Suprapubic skin (tissue), 4 donors: ENCODE measurements around the gene CAMSAP1. TPM values are rescaled to one million over a fixed set of nuclear protein-coding genes. Genes with fewer than 3 reads are reported as not detected.
A peak's percentile ranks its signal among the peaks of the same experiment; 100 is the strongest.

Experiments
- DNase-seq, 2 donors: peaks; one replicate each; pipeline ENCODE4 v3.0.0-alpha.2; 2019; ENCODE audit warnings: low spot score in 2 of 2
- H3K27ac ChIP-seq: fragments of 200-600 bp; sonication (generic); one replicate; pipeline ENCODE4 v1.5.1; 2019
- H3K27me3 ChIP-seq: fragments of 200-600 bp; sonication (generic); one replicate; pipeline ENCODE4 v1.5.1; 2019
- H3K36me3 ChIP-seq: fragments of 200-600 bp; sonication (generic); one replicate; pipeline ENCODE4 v1.5.1; 2019
- H3K4me1 ChIP-seq: fragments of 200-600 bp; sonication (generic); one replicate; pipeline ENCODE4 v1.5.1; 2019
- H3K4me3 ChIP-seq: fragments of 200-600 bp; sonication (generic); one replicate; pipeline ENCODE4 v1.5.1; 2019; ENCODE audit warnings: mild to moderate bottlenecking
- H3K9me3 ChIP-seq: fragments of 200-600 bp; sonication (generic); one replicate; pipeline ENCODE4 v1.5.1; 2019
- EP300 ChIP-seq: sonication (generic); formaldehyde crosslinking; IDR thresholded peaks from one replicate; pipeline ENCODE4 v1.6.1; 2017; ENCODE audit warnings: antibody characterized with exemption
- POLR2A ChIP-seq, 2 donors: fragments of 450-650 bp; IDR thresholded peaks; one replicate each; pipeline ENCODE4 v1.6.1; 2017; ENCODE audit warnings: antibody characterized with exemption in 2 of 2, mild to moderate bottlenecking in 2 of 2, moderate library complexity in 2 of 2
- POLR2AphosphoS5 ChIP-seq, 3 donors: sonication (generic); formaldehyde crosslinking; IDR thresholded peaks; one replicate each; pipeline ENCODE4 v1.6.1; 2017; ENCODE audit warnings: antibody characterized with exemption in 3 of 3
- WGBS: methylation state at CpG from one replicate; pipeline ENCODE4 v1.1.5; 2018; 5-methylcytosine and 5-hydroxymethylcytosine counted together
- total RNA-seq, 4 donors: library from RNA; depleted of rRNA; stranded (reverse); fragments of >200 nt; gene quantifications; one replicate each; pipeline ENCODE4 v1.1.0, GENCODE V29; 2016
- TF ChIP-seq, protein P1 (sequence below), 2 donors: fragments of 200-600 bp in 1 of 2; fragments of 450-650 bp in 1 of 2; sonication (generic) in 1 of 2; IDR thresholded peaks; one replicate each; pipeline ENCODE4 v1.5.1; 2016 to 2019; ENCODE audit warnings: antibody characterized with exemption in 2 of 2, mild to moderate bottlenecking in 1 of 2, moderate library complexity in 1 of 2

CAMSAP1 gene
- total RNA-seq, 4 donors from 2014 or later: 42.0 to 58.3 (median 54.9) TPM

DNA sequence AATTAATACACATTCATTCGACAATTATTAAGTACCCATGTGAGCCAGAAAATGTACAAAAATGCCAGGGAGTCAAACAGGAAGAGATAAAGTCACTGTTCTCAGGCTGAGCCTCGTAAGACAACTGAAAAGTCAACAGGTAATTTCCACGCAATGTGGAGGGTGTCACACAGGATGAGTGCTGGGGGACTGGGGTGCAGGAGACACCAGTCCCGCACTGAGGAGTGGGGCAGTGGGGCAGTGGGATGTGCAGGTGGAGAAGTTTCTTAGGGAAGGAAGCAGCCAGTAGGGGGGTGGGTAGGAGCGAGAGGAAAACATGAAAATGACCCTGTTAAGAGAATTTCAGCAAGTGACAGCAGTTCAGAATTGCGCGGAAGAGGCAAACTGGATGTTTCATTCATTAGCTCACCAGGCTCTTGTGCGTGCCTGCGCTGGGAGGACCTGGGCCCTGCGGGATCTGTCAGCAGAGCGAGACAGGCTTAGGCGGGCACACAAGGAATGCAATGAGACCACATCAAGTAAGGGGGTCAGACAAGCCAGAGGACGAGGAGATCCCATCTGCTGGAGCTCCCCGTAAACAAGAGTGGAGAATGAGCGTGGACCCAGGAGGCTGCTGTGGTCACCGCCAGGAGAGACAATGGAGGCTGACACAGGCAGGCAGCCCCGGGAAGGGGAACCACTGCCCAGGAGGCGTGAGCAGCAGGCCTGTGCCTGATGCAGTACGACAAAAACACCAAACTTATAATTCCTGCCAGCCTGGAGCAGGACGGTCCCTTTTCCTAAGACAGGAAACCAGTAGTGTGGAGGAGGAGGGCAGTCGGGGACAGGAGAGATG, 21.0 kb downstream of the CAMSAP1 start:
- TF ChIP-seq POLR2AphosphoS5 (IDR thresholded peaks at IDR 0.05): no peak
- TF ChIP-seq POLR2A (IDR thresholded peaks at IDR 0.05): no peak
- TF ChIP-seq, protein P1, sequence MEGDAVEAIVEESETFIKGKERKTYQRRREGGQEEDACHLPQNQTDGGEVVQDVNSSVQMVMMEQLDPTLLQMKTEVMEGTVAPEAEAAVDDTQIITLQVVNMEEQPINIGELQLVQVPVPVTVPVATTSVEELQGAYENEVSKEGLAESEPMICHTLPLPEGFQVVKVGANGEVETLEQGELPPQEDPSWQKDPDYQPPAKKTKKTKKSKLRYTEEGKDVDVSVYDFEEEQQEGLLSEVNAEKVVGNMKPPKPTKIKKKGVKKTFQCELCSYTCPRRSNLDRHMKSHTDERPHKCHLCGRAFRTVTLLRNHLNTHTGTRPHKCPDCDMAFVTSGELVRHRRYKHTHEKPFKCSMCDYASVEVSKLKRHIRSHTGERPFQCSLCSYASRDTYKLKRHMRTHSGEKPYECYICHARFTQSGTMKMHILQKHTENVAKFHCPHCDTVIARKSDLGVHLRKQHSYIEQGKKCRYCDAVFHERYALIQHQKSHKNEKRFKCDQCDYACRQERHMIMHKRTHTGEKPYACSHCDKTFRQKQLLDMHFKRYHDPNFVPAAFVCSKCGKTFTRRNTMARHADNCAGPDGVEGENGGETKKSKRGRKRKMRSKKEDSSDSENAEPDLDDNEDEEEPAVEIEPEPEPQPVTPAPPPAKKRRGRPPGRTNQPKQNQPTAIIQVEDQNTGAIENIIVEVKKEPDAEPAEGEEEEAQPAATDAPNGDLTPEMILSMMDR (IDR thresholded peaks at IDR 0.05): no peak
- TF ChIP-seq EP300: no peak
- Histone ChIP-seq H3K27me3 (no peaks in the 10 kb centered on the region), H3K27ac (no peak overlapping the region), H3K4me1 (peaks cover 64% of the 10 kb centered on the region), H3K9me3 (no peaks in the 10 kb centered on the region), H3K36me3 (peaks cover 4% of the 10 kb centered on the region), H3K4me3 (no peak overlapping the region)
- peak in 1 of 2 donors; percentile 57 for DNase-seq
- WGBS: 84% methylated on average over 21 of the region's 21 CpGs

DNA sequence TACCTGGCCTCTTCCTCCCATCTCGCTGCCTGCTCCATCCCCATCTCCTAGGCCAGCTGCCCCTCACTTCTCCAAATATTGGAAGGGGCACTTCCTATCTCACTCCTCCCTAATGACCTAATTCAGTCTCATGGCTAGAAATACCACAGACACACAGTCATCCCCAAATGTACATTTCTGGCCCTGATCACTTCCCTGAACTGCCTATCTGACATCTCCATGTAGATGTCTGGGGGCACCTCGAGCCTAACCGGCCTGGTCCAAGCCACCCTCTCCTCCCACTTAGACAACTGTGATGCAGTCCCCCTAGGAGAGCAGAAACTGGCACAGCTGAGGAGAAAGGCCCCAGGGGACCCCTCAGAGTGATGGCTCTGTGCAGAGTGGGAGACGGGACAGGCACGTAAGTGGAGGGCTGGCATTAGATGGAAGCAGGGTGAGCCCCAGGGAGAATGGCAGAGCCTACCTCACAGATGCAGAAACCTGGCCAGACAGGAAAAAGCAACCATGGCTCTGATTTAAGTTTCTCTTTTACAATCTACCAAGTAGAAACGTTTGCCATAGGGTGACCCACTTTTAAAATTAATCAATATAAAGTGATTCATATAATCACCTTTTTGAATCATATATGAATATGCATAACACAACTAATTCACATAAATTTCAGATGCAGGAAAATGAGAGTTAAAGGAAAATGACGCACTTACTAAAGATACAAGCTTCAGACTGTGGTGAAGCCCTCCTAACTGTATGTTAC, 22.1 kb downstream of the CAMSAP1 start:
- 59% methylated on average over 7 of the region's 7 CpGs for WGBS
- no peaks in the 10 kb centered on the region for H3K9me3 ChIP-seq
- H3K36me3 ChIP-seq: peaks cover 10% of the 10 kb centered on the region
- H3K27ac ChIP-seq: no peak overlapping the region
- H3K4me3 ChIP-seq: no peak overlapping the region
- H3K27me3 ChIP-seq: no peaks in the 10 kb centered on the region
- peaks cover 53% of the 10 kb centered on the region for H3K4me1 ChIP-seq
- TF ChIP-seq POLR2A (IDR thresholded peaks at IDR 0.05) (no peak), POLR2AphosphoS5 (IDR thresholded peaks at IDR 0.05) (no peak), EP300 (no peak)
- TF ChIP-seq, protein P1 (IDR thresholded peaks at IDR 0.05): no peak
- peak in 1 of 2 donors; percentile 57 for DNase-seq

DNA sequence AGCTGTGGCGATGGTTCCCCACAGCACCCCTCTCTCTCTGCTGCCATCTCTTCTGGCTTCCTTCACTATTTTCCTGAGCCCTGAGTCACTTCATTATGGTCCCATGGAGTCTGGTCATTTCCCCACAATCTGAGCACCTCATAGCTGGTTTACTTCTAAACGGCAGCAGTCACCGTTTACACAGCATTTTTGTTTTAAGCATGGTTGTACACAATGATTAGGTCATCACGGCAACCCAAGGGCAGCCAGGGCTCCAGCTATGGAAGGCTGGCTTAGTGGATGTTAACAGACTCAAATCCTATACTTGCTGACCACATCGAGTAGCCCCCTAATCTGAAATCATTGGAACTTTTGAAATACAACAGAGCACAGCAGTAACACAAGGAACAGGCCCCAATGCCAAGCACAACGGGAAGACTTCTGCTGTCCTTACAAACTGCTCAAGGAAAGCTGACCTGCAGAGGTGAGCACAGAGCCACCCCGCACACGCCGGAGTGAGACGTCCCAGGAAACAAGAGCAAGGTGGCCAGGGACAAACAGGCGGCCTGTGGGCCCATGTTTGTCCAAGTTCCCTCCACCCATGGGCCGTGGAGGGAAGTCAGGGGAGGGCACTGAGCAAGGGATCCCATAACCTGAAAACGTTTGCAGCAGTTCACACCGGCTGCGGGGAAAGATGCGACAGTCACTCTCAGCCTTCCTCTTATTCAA, 22.9 kb downstream of the CAMSAP1 start:
- Histone ChIP-seq H3K36me3 (peaks cover 12% of the 10 kb centered on the region), H3K4me1 (peaks cover 45% of the 10 kb centered on the region), H3K27ac (no peak overlapping the region), H3K27me3 (no peaks in the 10 kb centered on the region), H3K4me3 (no peak overlapping the region), H3K9me3 (no peaks in the 10 kb centered on the region)
- 82% methylated on average over 16 of the region's 16 CpGs for WGBS
- TF ChIP-seq POLR2AphosphoS5 (IDR thresholded peaks at IDR 0.05) (no peak), EP300 (no peak), POLR2A (IDR thresholded peaks at IDR 0.05) (no peak)
- TF ChIP-seq, protein P1 (IDR thresholded peaks at IDR 0.05): no peak
- DNase-seq: no peak

DNA sequence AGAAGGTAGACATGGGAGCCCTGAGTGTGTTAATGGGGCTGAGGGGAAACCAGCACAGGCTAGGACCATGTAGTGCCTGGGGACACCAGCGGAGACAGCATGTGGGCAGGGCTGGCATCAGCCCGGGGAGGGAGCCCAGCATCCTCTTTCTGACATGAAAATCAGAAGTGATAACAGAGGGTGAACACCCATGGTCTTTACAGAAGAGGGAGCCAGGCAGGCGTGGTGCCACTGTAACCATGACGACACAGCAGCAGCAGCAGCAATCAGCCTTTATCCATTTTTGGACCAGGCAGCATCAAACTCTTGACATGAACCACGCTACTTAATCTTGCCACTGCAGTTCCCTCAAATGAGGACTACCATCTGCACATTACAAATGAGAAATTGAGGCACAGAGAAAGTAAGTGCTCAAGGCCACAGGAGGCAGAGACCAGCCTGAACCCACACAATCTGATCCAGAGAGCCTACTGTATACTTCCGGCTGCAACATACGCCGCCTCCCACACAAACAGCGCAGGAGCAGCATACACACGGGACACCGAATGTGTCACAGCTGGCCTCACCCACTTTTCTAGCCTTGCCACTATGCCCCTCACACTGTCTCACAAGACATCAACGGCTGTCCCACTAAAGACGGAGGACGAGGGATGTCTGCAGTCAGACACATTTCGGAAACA, 23.8 kb downstream of the CAMSAP1 start:
- Histone ChIP-seq H3K9me3 (no peaks in the 10 kb centered on the region), H3K4me3 (no peak overlapping the region), H3K27ac (no peak overlapping the region), H3K4me1 (peaks cover 35% of the 10 kb centered on the region), H3K27me3 (no peaks in the 10 kb centered on the region), H3K36me3 (peaks cover 12% of the 10 kb centered on the region)
- TF ChIP-seq POLR2AphosphoS5 (IDR thresholded peaks at IDR 0.05) (no peak), POLR2A (IDR thresholded peaks at IDR 0.05) (no peak), EP300 (no peak)
- TF ChIP-seq, protein P1 (IDR thresholded peaks at IDR 0.05): no peak
- DNase-seq: no peak
- 89% methylated on average over 14 of the region's 15 CpGs for WGBS
